ENCODE data around the gene RAB34.
A peak's percentile ranks its signal among the peaks of the same experiment; 100 is the strongest.

RAB34 gene

GRCh38 chr17:28758411-28759121 lies 40.9 kb upstream of the RAB34 start:
- DNase-seq (ENCODE audit: extremely low read depth, low read depth): no peak
- TF ChIP-seq CTCF (IDR thresholded peaks at IDR 0.05; ENCODE audit: low read depth, low read length, missing control alignments): no peak
- H3K4me3 ChIP-seq (replicated peaks; ENCODE audit: low read depth, low read length): no peak overlapping the region

GRCh38 chr17:28756049-28756804 lies 38.6 kb upstream of the RAB34 start:
- no peak overlapping the region for H3K4me3 ChIP-seq (replicated peaks; ENCODE audit: low read depth, low read length)
- no peak for DNase-seq (ENCODE audit: extremely low read depth, low read depth)
- no peak for TF ChIP-seq CTCF (IDR thresholded peaks at IDR 0.05; ENCODE audit: low read depth, low read length, missing control alignments)

GRCh38 chr17:28755486-28755885 lies 37.8 kb upstream of the RAB34 start:
- no peak for DNase-seq (ENCODE audit: extremely low read depth, low read depth)
- TF ChIP-seq CTCF (IDR thresholded peaks at IDR 0.05; ENCODE audit: low read depth, low read length, missing control alignments): no peak
- H3K4me3 ChIP-seq (replicated peaks; ENCODE audit: low read depth, low read length): no peak overlapping the region

- H3K4me3 ChIP-seq (replicated peaks; ENCODE audit: low read depth, low read length): no peak overlapping the region
- no peak for TF ChIP-seq CTCF (IDR thresholded peaks at IDR 0.05; ENCODE audit: low read depth, low read length, missing control alignments)
- DNase-seq (ENCODE audit: extremely low read depth, low read depth): no peak
These were observed 34.1 kb upstream of the RAB34 start for GRCh38 chr17:28751600-28752366.

- TF ChIP-seq CTCF (IDR thresholded peaks at IDR 0.05; ENCODE audit: low read depth, low read length, missing control alignments): peak; percentile 97
- DNase-seq (ENCODE audit: extremely low read depth, low read depth): peak; percentile 85
- no peak overlapping the region for H3K4me3 ChIP-seq (replicated peaks; ENCODE audit: low read depth, low read length)
These were observed 32.7 kb upstream of the RAB34 start for GRCh38 chr17:28750178-28751047.
